Activated T-helper 9 cell treated with anti-CD3 and anti-CD28 coated beads, Interleukin-2, amount 50 U/mL, for 16 hours (primary cell): ENCODE results near the gene MAB21L3.

Experiments
- DNase-seq: peaks from one replicate; pipeline ENCODE4 v3.0.0-alpha.2; 2020; ENCODE audit warnings: low read depth

Gene MAB21L3

GRCh38 chr1:116111524-116112021 is 374 bp downstream of the MAB21L3 start:
- DNase-seq, result no peak

- DNase-seq, result no peak
These were observed 1.4 kb downstream of the MAB21L3 start for GRCh38 chr1:116112388-116113140.

- no peak for DNase-seq
These were observed 2.4 kb downstream of the MAB21L3 start for GRCh38 chr1:116113615-116114014.

- no peak for DNase-seq
These were observed 4.6 kb downstream of the MAB21L3 start for GRCh38 chr1:116115476-116116439.

GRCh38 chr1:116118471-116118870 is 7.3 kb downstream of the MAB21L3 start:
- DNase-seq, result no peak

- no peak for DNase-seq
These were observed 8.7 kb downstream of the MAB21L3 start for GRCh38 chr1:116119876-116120275.

GRCh38 chr1:116122955-116123757 is 12.0 kb downstream of the MAB21L3 start:
- no peak for DNase-seq

- DNase-seq, result no peak
These were observed 12.8 kb downstream of the MAB21L3 start for GRCh38 chr1:116123837-116124533.

- no peak for DNase-seq
These were observed 14.6 kb downstream of the MAB21L3 start for GRCh38 chr1:116125758-116126157.

GRCh38 chr1:116126281-116126680 is 15.1 kb downstream of the MAB21L3 start:
- DNase-seq, result no peak

GRCh38 chr1:116127123-116127847 is 16.1 kb downstream of the MAB21L3 start:
- DNase-seq, result no peak

- no peak for DNase-seq
These were observed 16.8 kb downstream of the MAB21L3 start for GRCh38 chr1:116127848-116128540.

GRCh38 chr1:116128664-116129063 is 17.5 kb downstream of the MAB21L3 start:
- DNase-seq, result no peak

- no peak for DNase-seq
These were observed 18.3 kb downstream of the MAB21L3 start for GRCh38 chr1:116129537-116129936.

GRCh38 chr1:116130356-116130755 is 19.2 kb downstream of the MAB21L3 start:
- DNase-seq, result no peak

GRCh38 chr1:116131170-116131569 is 20.0 kb downstream of the MAB21L3 start:
- no peak for DNase-seq

- no peak for DNase-seq
These were observed 20.8 kb downstream of the MAB21L3 start for GRCh38 chr1:116131866-116132605.

- DNase-seq, result no peak
These were observed 22.7 kb downstream of the MAB21L3 start for GRCh38 chr1:116133696-116134475.

GRCh38 chr1:116134476-116134773 is 23.2 kb downstream of the MAB21L3 start:
- DNase-seq, result no peak
